HG02938 (cell line): Measurements from ENCODE around the gene IFNE.
"Not testable (repeated sequence)": the region's sequence is repeated elsewhere in the genome, so short reads cannot be mapped to it uniquely, and the experiment has no call there.

Experiments used
- ATAC-seq: cut with Tn5 transposase; IDR thresholded peaks from one replicate; pipeline ENCODE4 v1.9.1; 2021; ENCODE audit warnings: mild to moderate bottlenecking, moderate library complexity; ENCODE audit not compliant: unreplicated experiment

The IFNE gene

GRCh38 chr9:21499912-21500311 is 17.8 kb upstream of the IFNE start:
- no peak for ATAC-seq

GRCh38 chr9:21491756-21492155 is 9.6 kb upstream of the IFNE start:
- ATAC-seq = no peak

- no peak for ATAC-seq
Measured at GRCh38 chr9:21481470-21482056, 550 bp downstream of the IFNE start.

GRCh38 chr9:21479152-21479702 is 2.9 kb downstream of the IFNE start:
- no peak for ATAC-seq

GRCh38 chr9:21477466-21477865 is 4.6 kb downstream of the IFNE start:
- no peak for ATAC-seq

- ATAC-seq = no peak
Measured at GRCh38 chr9:21473236-21473635, 8.9 kb downstream of the IFNE start.

- ATAC-seq = no peak
Measured at GRCh38 chr9:21470126-21470525, 12.0 kb downstream of the IFNE start.

- no peak for ATAC-seq
Measured at GRCh38 chr9:21465859-21466518, 16.1 kb downstream of the IFNE start.

- ATAC-seq = no peak
Measured at GRCh38 chr9:21465138-21465537, 17.0 kb downstream of the IFNE start.

- no peak for ATAC-seq
Measured at GRCh38 chr9:21461377-21461776, 20.7 kb downstream of the IFNE start.

GRCh38 chr9:21455320-21455719 is 26.8 kb downstream of the IFNE start:
- ATAC-seq = peak; percentile 95

- no peak for ATAC-seq
Measured at GRCh38 chr9:21454149-21454548, 28.0 kb downstream of the IFNE start.

- no peak for ATAC-seq
Measured at GRCh38 chr9:21452681-21453080, 29.4 kb downstream of the IFNE start.

- ATAC-seq = no peak
Measured at GRCh38 chr9:21450733-21451394, 31.2 kb downstream of the IFNE start.

- not testable (repeated sequence) for ATAC-seq
Measured at GRCh38 chr9:21449312-21449711, 32.8 kb downstream of the IFNE start.

- peak; percentile 88 for ATAC-seq
Measured at GRCh38 chr9:21443849-21444625, 38.1 kb downstream of the IFNE start.

GRCh38 chr9:21440139-21440538 is 42.0 kb downstream of the IFNE start, which contains the start of gene IFNA1:
Gene IFNA1 (plus strand): TSS chr9:21440439. CDS start chr9:21440508, 69 bp downstream.
- ATAC-seq = no peak

- not testable (repeated sequence) for ATAC-seq
Measured at GRCh38 chr9:21435015-21435383, 47.1 kb downstream of the IFNE start.

GRCh38 chr9:21434202-21435014 is 47.7 kb downstream of the IFNE start:
- no peak for ATAC-seq

- peak; percentile 73 for ATAC-seq
Measured at GRCh38 chr9:21432672-21433425, 49.3 kb downstream of the IFNE start.
